ENCODE data around the gene DAPL1.

DAPL1 gene

DNA sequence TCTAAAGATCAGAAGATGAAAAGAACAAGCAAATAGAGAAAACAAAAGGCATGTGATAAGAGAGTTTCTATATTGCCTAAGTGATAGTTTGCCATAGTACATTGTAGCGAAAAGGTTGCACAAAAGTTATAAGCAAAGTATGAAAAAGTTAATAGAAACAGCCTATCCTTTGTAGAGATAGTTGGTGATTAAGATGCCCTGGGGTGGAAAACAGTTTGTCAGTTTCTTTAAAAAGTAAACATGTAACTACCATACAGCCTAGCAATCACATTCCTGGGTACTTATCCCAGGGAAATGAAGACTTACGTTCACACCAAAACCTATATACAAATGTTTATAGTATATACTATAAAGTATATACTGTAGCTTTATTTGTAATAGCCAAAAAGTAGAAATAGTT lies 16.9 kb upstream of the DAPL1 start:
- DNase-seq: no peak

DNA sequence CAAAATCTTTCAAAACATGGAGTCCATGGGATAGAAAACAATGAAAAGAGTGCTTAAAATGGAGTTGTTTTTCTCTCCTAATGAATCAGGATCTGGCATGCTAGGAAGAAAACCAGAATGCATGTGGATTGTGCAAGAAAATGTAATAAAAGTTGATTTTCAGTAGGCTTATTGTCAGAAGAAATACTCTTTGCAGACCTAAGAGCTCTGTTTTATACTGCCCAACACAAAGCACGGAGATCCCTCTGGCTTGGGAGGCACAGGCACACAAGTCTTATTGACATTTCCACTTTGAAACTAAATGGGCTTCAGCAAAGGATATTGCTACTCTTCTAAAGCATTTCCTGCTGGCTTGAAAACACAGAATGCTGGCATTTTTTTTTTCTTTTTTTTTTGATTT lies 15.5 kb upstream of the DAPL1 start:
- no peak for DNase-seq

DNA sequence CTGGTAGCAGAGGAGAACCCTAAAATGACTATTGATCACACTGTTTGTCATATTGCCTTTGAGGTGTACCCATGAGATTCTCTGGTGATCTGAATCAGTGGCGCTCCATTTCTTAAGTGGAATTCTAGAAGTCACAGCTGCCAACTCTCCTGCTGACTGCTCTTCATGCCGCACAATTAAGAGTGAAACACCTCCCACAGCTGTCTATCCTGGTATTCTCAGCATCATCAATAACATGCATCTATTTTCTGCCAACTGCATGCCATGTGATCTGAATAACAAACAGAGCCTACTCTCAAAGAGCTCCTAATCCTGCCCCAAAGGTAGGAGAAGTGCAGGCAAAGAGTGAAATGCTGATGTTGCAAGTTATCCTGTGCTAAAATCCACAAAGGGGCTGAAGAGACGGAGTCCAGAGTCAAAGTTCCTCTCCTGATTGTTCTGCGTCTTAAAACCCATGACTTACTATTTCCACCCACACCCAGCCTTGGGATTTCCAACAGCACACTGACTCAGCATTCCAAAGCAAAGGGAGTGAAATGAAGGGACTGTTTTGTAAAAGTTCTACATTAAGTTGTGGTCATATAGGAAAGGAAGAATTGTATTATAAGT lies 13.7 kb upstream of the DAPL1 start:
- DNase-seq: no peak

DNA sequence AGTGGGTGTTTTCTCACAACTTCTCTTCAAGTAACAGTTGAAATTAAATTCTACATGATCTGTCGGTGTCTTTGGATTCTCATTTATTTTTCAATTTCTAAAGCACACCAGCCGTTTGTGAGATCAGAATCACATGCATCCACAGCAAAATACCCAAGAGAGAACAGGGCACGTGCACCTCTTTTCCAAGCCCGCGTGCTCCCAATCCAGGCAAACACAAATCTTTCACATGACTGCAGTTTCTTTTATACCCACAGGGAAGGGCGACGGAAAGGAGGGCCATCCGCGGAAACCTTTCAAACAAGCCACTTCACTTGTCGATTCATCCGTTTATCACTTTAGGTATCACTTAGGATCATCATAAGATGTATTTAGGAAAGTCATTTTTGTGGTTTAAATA lies 13.0 kb upstream of the DAPL1 start:
- DNase-seq: no peak

DNA sequence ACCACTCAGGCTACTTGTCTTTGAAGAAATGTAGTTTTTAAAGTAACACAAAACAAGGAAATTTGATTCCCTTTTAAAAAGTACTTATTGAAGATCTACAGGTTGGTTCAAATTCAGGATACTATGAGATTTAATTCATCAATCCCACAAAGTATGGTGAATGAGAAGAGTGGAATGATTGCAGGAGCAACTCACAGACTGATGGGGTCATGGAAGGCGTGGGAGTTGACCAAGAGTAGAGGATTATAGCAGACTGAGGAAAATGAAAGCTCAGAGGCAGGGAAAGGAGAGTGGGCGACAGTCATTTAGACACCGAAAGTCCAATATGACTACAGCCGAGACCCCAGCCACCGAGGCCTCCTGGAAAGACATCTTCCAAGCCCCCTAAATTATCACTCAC lies 12.5 kb upstream of the DAPL1 start:
- no peak for DNase-seq

DNA sequence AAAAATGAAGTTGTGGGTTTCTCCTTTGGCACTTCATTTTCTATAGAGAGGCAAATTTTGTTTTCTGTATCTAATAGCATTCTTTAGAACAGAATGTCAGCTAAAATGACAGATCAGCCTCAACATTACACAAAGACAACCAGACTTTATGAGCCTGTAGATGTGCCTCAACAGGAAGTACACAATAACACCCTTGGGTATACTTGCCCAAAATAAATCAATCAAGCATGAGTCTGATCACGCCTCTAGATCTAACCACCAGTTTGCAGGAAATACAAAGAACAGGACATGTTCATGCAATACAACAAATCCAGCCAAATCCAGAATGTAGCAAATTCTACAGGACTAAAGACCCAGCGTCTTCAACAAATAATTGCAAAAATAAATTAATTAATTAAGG lies 11.2 kb upstream of the DAPL1 start:
- no peak for DNase-seq

DNA sequence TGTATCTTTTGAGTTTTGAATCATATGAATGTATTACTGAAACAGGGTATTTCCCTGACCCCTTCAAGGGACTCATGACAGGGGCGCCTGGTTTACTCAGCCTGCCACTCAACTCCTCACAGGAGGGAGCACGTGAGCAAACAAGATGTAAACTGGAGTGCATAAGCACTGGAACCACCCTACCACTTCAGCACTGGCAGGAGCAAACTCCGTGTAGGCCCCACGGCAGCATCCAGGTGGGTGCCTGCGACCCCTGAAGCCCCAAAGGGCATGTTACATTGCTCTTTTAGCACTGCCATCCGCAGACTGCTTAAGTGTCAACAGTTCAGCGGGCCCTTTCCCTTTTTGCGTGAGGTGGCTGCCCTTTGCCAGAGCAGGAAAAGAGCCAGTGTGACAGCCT lies 8.2 kb upstream of the DAPL1 start:
- DNase-seq: no peak

DNA sequence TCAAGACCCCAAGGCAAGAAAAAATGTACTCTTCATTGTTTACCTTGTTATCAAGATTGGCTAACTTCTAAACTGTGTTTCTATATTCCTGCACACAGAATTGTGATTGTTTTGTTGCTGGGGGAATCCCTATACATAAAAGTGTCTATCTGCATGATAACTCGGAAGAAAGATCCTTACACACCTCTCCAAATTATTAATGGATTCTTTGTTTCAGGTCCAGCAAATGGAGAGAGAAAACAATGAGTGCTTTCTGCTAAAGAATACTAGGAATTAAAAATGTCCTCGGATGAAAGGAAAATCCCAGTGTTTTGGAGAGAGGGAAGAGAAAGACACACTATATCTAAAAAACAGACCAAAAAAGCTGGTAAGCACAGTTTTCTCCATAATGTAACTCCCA lies 6.2 kb upstream of the DAPL1 start:
- no peak for DNase-seq

DNA sequence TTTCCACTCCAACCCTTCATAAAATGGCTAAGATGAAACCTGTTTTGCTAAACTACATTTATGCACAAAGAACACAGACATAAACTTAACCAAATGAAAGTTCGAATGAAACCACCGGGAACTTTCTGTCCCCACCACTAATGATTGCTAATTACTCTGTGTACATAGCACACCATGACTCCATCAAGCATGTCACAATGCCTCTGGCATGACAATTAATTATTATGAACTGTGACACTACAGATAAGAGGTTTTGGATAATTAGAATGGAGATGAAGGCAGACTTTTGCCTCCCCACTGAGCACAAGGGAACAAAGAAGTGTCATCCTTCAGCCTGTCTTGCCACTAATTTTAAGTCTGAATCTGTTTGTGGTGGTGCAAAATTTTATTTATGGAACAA lies 1.5 kb downstream of the DAPL1 start:
- DNase-seq: no peak

DNA sequence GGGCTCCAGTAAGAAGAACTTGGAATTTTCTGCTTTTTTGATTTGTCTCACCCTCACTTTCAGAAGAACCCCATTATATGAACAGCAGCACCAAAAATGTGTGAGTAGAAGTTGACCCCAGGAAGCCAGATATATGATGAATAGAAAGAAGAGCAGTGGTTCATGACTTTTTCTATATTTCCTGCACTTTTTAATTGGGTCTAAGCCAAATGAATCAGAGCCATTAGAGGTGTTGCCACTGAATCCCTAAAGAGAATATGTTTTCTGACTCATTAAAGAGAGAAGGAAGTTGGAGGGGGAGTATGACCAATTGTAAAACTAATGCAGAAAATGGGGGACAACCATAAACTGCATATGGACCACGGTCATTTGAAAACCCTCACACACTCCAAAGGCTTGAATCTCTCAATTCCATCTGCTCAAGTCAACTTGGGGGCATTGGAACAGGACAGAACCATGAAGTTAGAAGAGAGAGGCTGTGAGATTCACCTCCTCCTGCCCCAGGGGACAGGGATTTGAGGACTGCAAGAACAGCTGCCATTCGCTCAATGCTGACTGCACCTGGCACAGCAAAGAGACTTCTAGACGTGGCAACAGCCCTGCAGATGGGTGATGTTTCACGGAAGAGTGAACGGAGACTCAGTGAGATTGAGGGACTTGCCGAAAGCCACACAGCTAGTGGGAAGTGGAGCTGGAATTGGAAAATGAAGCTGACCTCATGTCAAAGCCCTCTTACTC lies 3.0 kb downstream of the DAPL1 start:
- DNase-seq: no peak

DNA sequence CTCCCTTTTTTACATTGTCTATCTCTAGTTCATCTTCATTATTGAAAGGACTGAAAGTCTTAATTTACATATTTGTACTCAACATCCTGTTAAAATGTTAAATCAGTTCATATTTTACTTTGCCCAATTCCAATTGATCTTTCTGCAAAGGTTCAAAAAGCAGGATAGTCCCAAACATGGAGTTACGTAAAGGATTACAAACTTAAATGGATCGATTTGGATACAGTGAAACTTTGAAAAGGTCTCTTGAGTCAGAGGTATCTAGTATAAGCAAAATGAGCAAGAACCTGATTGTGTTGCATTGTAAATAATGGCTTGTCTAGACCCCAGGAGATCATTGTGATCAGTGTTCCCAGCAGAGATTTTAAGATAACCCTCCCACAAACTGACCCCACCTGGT lies 4.1 kb downstream of the DAPL1 start:
- no peak for DNase-seq

DNA sequence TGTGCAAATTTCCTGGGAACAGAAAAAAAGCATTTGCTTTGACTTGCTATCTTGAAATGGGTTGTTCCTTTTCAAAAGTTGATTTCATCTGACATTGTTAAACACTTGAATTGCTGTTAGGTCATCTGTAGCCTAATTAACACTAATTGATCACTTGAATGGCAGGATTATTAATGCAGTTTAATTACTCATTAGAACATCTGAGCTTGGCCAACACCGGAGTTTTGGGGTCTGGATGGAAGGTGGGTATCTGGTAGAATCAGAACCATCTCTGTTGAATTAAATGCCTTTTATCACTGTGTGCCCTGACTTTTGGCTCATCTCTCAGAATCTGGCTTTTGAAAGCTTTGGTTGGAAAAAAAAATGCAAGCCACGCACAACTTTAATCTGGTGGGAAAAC lies 8.4 kb downstream of the DAPL1 start:
- no peak for DNase-seq

DNA sequence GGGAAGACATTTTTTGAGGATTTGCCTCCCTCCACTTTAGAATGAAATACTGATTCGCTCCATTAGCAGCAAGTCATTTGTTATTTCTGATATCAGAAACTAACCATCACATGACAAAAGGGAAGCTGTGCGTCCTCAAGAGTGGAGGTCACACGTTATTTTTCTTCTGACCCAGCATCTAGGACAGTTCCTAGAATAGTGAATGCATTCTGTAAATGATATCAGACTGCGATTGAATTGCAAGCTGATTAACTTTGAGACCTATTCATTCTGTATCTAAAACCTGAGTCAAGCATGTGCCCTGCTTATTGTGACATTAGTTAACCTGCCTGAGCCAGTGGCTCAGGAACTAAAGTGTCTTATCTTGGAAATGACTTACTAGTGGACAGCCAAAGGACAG lies 10.1 kb downstream of the DAPL1 start:
- DNase-seq: no peak

DNA sequence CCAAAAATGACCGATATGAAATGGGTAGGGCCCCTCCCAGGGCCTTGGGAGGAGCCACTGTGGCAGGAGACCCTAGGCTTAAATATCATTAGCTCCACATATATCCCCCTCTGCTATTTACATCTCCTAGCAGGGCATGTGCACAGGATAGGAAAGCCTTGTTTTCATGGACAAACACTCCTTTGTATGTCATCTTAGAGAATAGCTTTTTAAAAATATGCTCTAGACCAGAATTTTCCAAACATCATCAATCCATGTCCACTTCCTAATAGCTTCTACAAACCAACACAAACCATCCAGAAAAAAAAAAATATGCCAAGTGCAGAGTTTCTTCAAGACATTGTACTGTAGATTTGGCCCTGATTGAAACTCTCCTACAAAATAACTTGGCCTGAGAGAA lies 10.8 kb downstream of the DAPL1 start:
- no peak for DNase-seq

DNA sequence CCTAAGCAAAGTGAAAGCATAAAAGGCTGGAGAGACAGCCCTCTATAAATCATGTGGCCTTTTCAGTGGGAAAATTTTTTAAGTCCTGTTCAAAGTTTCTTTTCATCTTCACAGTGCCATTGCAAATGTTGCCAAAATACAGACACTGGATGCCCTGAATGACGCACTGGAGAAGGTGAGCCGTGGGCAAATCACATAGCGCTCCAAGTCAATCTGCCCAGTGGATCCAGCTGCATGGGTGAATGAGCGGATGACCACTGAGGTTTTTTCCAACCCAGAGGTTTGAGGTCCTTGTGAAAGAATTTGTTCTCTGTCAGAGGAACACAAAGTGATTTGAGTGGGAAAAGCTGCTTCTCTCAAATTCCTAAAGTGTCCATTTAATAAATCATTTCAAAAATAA lies 11.8 kb downstream of the DAPL1 start:
- DNase-seq: no peak

DNA sequence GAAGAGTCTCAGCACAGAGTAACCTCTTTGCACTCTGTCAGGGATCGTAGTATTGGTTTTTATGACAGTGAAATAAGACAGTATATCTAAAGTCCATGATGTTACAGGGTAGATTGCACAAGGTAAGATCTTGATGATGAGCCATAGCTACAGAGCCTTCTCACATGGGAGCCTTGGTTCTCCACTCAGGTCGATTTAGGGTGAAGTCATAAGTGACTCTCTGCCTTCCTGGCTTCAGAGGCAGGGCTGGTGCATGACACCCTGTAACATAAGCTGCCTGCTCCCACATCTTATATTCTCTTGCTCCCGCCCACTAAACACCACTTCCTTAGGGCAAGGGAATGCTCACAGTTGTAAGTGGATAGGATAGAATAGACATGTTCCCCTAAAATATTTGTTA lies 13.3 kb downstream of the DAPL1 start:
- DNase-seq: no peak

DNA sequence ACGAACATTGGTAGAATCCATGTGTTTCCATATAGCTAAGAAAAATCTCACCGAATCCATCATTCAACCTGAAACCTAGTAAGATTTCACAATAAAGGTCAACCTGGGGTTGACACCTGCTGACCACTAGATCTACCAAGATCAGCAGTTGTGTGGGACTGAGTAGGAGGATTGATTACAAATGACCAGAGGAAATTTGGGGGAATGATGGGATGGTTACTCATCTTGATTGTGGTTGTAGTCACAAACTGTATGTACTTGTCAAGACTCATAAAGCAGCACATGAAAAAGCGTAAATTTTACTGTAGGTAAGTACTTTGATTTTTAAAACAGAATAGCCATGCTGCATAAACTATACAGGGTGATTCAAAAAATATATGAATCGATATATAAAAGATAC lies 14.7 kb downstream of the DAPL1 start:
- DNase-seq: no peak

DNA sequence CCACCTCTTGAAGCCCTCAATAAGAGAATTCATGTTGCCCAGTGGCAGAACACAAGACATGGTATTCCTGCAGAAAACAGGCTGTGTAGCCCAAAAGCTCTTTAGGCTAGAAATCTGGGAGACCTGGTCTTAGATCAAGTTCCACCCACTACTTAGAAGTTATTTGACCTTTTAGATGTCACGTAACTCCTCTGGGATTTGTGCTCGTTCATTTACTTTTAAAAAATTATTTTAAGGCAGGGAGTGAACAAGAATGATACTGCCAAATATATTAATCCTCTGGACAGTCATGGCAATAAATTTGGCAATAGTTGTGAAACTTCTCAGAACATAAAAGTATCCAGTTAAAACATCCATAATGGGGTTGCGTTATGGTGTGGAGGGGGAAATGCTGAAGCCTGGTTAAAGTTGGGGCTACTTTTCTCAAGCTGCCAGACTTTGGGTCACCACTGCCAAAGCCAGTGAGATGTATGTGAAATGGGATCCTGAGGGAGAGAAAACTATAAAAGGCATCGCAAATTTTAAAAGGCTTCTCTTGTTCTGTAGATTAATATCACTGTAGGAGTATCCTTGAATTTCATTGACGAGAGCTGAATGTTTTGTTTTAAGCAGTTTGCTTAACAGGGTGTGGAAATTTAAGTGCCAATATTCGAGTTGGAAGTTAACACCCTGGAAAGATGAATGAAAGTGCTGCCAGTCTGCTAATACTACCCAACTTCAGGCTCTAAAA lies 15.8 kb downstream of the DAPL1 start:
- DNase-seq: no peak

DNA sequence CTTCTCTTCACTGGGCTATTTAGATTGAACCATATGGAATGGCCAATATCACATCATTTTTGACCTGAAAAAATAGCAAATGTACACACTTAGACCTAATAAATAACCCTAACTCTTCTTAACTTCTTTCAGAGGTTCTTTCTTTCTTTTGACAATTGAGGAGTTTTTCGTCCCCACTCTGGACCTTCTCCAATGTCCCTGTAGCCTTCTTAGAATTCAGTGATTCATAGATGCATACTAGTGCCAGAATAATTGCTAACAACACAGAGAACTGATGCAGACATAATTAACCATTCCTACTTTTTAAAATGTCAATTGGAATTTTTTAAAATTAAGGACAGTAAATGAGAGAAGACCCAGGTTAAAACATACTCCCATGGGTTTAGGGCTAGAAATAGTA lies 20.0 kb downstream of the DAPL1 start:
- DNase-seq: no peak

DNA sequence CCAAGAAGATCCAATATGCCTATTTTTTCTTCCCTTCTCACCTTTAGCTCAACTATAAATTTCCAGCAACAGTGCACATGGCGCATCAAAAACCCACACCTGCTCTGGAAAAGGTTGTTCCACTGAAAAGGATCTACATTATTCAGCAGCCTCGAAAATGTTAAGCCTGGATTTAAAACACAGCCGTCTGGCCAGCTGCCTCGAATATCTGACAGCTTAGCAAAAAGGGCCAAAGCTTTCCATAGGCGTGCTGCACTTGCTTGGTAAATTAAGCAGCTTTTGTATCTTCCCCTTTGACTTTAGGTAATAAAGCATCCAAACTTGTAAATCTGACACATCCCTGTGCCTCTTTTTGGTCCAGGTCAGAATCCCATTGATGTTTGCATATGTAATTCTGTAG lies 20.5 kb downstream of the DAPL1 start:
- DNase-seq: no peak

DNA sequence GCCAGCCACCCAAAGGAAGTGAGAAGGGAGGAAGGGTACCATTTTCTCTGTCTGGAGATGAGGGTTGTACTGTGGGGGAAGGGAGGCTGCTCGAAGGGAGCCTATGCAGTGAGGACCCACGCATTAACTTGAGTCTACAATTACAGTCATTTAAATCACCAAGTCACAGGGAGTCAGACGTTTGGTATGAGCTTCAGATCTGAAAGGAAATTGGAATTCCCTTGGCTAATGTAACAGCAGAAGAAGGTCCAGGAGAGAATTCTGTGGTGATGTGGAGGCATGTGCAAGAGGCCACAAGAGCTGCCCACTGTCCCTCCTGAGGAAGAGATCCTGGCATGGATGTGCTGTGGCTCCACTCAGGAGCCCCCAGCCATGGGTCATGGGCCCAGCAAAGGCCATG lies 22.5 kb downstream of the DAPL1 start:
- DNase-seq: no peak

DNA sequence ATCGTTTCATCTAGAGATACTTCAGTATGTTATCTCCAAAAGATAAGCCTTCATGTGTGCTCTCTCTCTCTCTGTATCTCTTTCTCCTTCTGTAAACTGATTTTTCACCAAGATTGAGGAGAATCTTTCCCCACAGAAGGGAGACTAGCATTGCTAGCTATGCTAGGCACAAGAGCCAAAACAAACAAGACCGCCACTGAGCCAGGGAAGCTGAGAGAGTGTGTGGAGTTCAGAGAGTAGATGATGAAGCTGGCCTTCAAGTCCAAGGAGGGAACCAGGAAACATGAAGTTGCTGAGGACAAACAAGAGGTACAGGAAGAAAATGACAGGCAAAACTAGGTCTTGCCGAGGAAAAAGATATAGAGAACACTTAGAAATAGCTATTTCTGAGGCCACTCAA lies 23.4 kb downstream of the DAPL1 start:
- DNase-seq: no peak

DNA sequence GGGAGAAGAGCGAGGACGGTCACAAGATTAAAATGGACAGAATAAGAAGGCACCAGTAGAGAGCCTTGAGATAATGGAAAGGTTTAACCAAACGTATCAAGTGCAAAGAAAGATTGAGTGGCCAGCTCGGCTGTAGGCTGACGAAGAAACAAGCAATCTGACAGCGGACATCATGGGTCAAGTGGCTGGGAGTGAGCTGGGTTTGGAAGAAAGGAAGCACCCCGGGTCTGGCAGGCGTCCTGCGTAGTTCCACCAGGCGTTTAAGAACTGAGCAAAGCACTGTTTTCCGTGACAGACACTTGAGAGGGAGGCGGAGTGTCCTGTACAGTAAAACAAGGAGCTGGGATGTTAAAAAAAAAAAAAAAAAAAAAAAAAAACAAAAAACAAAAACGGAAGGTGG lies 27.1 kb downstream of the DAPL1 start:
- DNase-seq: no peak

DNA sequence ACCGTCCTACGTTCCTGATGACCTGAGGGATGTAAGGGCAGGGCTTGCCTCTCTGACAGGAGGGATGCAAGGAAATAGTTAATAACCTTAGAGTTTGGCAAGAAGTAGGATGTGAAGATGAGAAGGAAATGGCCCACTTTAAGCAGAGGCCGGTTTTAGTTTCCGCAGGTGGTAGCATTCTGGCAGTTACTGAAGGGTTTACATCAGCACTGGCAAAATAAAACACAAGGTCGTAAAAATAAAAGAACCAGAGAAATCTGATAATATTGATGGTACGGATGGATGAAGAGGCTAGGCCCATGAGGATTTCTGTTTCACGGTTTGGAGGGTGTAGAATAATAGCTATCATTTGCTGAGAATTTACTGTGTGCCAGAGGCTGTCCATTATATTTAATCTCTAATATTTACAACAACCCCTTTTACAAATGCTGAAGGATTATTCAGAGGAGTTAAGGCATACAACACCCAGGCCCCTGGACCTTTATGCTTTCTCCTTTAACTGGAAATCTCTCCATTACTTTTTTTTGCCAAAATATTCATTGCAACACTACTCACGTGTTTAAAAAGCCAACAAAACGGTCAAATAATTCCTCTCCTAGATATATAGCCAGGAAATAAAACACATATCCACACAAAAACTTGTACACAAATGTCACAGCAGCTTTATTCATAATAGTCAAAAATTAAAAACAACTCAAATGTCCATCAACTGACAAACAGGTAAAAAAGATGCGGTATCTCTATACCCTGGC lies 28.5 kb downstream of the DAPL1 start:
- no peak for DNase-seq

All from NCI-H1436 (cell line).